Muscle of arm (tissue), 14 donors: Measurements from ENCODE around the gene NR2E3. TPM values are rescaled to one million over a fixed set of nuclear protein-coding genes. Genes with fewer than 3 reads are reported as not detected.

ENCODE experiments used
- DNase-seq: peaks from one replicate; pipeline ENCODE4 v3.0.0-alpha.2; 2013
- long read RNA-seq, 11 donors: transcript quantifications; one replicate each; lab custom pipeline, GENCODE V29; 2026
- polyA plus RNA-seq, 12 donors: library from polyadenylated mRNA; unstranded; fragments of 120-200 nt; gene quantifications; one replicate each; pipeline ENCODE4 v1.2.1, GENCODE V29; 2013; ENCODE audit not compliant: insufficient read length in 12 of 12

Gene NR2E3
- 10 to 100 TPM in 1 of 12 donors, 1 to 10 TPM in 10, not detected in 1; 1.9 to 11.3 (median 5.2) TPM for polyA plus RNA-seq
- long read RNA-seq, donor 1, result 0 reads
- long read RNA-seq, donor 2, result 0 reads
- long read RNA-seq, donor 3, result 0 reads
- long read RNA-seq, donor 4, result 0 reads
- long read RNA-seq, donor 5, result 0 reads
- long read RNA-seq, donor 6, result 0 reads
- long read RNA-seq, donor 7, result 0 reads
- long read RNA-seq, donor 8, partial matches to known transcripts, result 17 of 17 reads
- long read RNA-seq, donor 8, other reads (novel, unspliced or antisense), result 0 of 17 reads
- long read RNA-seq, donor 9, result 0 reads
- long read RNA-seq, donor 10, result 0 reads
- long read RNA-seq, donor 11, result 0 reads

DNA sequence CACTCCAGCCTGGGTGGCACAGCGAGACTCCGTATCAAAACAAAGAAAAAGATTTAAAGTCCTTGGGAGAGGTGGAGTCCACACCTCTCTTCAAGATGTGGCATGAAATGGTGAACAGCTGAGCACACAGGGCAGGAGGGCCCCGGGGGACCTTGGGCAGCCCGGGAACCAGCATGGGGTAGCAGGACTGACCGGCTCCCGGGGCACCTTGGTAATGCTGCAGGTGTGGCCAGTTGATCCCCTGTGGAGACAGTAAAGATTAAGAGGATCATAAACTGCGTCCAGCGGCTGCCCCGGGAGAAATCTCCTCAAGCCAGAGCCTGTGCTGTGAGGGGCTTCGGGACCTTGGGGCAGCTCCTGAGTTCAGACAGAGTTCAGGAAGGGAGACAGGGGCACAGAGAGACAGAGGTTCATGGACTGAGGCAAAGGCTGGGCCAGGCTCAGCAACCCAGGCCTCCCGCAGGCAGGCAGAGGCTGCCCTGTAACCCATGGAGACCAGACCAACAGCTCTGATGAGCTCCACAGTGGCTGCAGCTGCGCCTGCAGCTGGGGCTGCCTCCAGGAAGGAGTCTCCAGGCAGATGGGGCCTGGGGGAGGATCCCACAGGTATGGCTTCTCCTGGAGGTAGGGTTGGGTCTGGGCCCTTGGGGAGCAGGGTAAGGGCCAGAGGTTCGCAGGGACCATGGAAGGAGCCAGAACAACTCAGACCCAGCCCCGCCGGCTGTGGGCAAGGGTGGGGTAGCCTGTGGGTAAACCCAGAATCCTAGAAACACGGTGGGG lies at the start of gene NR2E3:
NR2E3 (plus strand) TSS at position 299 of the 780 bp plus-strand sequence; CDS start at position 489, 190 bp downstream.
- no peak for DNase-seq

DNA sequence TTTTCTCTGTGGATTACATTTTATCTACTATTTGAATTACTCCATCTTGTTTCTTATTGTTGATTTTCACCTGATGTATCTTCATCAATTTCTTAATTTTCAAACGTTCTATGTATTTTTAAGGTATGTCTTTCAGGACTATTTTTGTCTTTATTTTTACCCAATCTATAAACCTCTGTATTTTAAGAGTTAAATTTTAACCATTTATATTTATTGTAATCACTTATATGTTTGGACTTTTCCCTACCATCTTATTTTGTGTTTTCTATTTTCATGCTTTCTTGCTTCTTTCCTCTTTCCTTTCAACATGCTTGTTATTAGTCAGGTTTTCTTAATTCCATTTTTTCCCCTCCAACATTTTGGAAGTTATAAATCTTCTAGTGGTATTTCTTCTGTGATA lies 49.5 kb upstream of the NR2E3 start:
- DNase-seq, result no peak

DNA sequence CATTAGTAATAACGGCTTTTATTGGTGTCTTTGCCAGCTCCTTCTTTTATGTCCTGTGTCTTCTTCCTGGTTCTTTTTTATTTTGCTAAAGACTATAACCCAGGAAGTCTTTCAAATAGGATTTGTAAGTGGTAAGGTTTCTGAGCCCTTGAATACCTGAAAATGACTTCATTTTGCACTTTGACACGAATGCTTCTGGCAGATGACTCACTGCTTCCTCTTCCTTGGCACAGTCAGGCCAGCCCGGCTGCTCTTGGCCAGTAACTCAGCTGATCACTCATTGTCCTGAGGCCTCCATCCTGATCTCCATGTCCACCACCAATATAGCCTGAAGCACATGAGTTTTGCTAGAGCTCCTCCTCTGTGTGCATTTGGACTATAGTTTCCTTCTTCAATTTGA lies 48.7 kb upstream of the NR2E3 start:
- no peak for DNase-seq

DNA sequence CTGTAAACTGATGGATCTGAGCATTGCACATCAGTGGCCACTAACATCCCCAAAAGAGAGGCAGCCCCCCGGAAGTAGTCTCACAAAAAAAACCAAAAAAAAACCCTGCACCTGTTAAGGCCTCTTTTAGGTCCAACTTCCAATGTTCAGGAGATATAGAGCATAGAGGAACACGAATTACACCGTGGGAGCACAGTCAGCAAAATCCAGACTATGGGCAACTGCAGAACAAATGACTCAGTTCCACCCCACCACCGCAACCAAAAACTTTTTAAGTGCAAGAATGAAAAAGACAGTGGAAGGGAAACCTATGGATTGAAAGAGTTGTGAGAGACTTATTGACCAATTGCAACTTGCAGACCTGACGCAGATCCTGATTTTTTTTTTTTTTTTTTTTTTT lies 42.2 kb upstream of the NR2E3 start:
- DNase-seq, result no peak

DNA sequence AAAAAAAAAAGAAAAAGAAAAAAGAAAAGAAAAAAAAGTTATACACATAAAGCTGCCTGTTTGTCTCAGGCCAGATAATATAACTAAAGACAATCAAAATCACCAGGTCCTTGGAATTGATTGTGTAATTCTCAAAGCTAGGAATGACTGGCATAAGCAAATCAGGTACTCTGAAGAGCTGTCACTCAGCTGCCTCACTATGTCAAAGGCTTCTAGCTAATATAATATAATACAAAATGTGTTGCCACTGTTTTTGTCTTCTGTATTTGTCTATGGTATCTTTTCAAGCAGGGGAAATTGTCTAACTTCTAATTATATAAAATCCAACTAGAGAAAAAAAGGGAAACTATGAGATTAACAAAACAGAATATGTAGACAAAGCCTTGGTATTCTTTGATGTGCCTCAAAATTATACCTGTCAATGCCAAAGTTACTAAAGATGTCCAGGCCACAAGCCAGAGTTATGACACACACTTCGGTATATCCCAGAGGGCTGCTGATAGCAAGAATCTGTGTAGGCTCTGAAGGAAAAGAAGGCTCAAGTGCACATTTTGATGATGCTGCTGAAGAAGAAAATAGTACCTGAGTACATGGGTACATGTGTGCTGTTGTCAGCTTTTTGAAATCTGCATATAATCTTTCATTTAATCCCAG lies 37.0 kb upstream of the NR2E3 start:
- DNase-seq, result no peak

DNA sequence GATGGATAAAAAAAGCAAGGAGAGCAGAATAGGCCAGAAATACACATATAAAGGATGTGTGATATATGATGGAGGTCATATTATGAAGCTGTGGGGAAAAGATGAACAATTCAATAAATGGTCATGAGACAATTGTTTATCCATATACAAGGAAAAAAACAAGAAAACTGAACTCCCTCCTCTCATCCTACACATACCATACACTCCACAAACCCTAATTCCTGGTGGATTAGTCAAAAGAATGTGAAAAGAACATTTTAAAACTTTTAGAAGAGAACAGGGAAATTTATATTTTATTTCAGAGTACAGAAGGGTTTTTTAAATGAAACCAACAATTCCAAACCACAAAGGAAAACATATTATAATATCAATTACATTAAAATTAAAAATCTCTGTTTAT lies 34.5 kb upstream of the NR2E3 start:
- no peak for DNase-seq

DNA sequence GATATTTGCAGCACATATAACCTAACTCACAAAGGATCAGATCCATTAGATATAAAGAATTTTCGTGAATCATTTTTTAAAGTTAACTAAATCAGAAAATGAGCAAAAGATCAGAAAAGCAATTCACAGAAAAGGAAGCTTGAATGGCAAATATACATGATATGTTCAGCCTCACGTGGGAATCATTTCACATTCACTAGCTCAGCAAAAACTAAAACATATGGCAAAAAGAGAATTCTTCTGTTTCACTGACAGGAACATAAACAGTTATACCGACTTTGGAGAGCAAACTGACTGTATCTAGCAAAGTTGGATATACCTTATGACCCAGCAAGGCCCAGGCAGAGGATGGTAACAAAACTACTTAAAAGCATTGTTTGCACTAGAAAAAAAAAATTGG lies 34.0 kb upstream of the NR2E3 start:
- no peak for DNase-seq

DNA sequence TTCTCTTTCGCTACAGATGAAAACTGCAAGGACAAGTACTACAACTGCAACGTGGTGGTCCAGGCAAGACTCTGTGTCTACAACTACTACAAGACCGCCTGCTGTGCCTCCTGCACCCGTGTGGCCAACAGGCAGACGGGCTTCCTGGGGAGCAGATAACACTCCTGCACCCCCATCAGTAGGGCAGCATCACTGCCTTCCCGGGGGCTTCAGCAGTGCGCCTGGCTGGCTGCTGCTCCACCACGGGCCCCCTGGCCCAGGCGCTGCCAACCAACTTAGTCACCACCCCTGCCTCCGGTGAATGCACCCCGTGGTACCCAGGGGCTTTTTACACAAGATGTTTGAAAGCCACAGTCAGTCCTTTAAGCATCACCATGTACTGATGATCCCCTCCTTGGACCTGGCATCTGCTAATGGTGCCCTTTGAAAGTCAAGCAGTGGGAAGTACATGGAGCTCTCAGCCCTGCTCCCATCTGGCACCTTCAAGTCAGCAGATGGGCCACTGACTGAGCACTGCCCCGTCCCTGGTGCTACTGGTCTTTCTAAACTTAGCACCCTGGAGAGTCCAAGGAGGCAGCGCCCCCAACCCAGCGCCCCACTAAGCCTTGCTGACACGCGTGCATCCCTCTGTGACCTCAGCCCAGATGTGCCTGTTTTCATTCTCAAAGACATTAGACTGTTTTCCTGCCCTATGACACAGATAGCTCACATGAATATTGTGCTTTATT lies 33.0 kb upstream of the NR2E3 start:
- DNase-seq, result no peak

DNA sequence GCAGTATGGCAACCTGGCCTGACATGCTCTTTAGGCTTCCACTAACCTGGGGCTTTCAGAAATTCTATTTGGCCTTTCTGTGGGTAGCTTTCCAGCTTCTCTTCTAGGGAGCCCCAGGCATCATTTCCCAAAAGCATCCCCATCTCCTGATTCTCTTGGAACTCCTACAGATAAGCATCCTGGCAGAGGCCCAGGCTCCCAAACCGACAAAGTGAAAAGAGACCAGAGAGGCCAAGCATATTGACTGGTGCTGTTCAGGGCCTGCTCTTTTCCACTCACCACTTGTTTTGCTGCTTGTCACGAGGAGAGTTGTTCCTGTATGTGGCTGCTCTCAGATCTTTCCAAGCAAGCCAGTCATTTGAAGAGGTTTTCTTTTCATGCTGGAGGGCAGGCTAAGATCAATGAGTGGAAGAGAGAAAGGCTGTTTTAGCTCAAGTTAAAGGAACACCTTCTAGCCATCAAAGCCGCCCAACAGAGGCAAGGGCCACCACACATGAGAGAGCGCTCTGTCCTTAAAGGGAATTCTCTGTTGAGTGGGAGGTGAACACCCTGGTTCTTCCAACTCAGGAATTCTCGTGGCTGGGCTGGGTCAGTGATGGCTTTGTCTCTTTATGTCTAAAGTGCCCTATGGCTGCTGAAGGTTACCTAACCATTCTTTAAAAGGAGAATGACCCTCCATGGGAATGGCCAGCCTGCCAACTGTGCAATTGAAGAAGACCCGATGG lies 31.1 kb upstream of the NR2E3 start:
- no peak for DNase-seq

DNA sequence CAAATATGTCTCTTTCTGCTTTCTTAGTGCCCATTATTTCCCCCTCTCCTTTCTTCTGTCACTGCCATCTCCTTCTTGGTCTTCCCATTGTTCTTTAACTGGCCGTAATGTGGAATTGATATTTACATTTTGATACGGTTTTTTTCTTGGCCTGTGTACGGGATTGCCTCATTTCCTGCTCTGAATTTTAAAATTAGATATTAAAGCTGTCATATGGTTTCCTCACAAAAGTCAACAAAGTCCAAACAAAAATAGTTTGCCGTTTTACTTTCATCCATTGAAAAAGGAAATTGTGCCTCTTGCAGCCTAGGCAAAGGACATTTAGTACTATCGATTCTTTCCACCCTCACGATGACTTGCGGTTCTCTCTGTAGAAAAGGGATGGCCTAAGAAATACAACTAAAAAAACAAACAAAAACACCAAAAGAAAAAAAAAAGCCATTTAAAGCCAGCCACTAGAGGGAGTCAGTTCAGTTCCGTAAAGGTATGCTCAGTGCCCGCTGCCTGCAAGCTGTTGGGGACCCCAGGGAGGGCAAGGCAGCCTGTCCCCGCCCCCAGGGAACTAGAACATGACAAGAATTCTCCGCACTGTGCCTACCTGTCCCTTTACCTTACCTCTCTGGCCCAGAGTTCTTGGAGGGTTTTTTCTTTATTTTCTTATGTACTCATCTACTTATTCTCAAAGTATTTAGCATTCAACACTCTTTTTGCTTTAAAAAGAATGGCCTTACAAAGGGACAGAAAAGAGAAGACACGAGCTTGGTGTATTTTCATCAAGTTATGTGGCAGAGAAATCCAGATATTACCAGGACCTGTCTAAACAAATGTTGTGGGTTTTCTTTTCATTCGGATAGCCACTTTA lies 30.0 kb upstream of the NR2E3 start:
- DNase-seq, result no peak

DNA sequence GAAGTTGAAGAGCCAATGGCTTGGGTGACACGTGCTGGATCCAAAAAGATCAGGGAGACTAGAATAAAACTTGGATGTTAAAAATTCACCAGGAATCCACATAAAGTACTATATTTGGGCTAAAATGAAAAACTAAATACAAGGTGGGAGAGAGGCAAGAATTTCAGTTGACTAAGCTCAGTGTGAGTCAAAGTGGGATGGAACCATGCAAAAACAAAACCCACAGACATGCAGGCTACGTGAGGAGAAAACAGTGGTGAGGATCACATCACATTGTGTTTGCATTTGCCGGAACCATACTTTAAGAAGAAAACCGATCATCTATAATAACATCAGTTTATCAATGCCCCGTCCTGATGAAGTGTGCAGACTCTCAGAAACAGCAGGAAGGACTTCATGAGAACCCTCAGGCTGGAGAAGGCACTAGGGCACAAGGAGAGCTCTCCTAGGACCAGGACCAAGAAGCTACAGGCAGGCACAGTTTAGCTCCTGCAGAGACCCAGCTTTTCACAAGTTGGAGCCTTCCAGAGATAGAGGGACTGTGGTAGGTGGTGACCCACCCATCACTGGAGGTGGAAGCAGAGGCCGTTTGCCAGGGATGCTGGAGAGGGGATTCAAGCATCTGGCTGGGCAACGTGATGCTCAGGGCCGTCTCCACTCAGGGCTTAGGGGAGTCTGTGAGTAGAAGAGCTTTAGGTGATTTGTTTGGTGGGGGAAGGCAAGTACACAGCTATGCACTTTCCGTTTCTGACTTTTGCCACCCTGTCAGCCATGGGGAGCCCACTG lies 29.0 kb upstream of the NR2E3 start:
- no peak for DNase-seq

DNA sequence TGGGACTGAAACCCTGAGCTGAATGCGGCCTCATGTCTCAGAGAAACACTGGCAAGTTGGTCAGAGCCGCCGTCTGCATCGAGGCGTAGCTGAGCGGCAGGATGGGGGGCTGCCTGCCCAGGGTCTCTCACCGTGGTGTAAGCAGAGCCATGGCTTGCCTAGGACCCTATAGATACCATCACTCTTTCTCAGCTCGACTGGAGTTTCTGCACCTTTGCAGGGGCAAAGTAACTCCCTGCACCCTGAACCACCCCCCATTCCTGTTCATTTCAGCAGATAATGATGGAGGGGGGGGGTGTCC lies 28.4 kb upstream of the NR2E3 start:
- DNase-seq, result no peak

DNA sequence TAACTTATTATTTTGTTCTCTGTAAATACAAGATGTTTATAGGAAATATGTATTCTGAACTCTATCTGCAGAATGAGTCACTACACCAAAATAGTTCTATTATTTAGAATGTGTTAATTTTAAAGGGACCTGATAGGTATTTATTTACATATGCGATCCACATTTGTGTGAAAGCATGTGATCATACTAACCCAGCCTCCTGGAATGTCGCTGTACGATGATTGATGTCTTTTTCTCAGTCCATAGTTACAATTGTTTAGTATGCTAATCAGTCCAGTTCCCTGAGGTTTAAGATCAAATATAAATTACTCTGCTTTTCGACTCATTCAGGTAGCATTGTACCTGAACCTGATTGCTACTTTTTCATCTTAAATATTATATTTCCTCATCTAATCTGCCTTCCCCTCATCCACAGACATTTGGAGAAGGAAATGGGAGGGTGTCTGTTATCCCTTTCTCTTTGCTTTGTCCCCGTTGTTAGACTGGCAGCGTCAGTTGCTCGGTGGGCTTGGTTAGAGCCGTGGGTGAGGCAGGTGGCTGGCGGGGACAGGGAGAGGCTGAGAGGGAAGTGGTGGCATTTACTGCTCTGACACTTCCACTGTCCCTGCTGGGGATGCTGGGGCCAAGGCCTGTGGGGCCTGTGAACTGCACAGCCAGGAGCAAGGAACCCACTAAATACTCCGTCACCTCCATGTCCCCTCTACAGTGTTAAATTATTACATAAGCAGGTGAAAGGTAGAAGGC lies 27.8 kb upstream of the NR2E3 start:
- DNase-seq, result no peak

DNA sequence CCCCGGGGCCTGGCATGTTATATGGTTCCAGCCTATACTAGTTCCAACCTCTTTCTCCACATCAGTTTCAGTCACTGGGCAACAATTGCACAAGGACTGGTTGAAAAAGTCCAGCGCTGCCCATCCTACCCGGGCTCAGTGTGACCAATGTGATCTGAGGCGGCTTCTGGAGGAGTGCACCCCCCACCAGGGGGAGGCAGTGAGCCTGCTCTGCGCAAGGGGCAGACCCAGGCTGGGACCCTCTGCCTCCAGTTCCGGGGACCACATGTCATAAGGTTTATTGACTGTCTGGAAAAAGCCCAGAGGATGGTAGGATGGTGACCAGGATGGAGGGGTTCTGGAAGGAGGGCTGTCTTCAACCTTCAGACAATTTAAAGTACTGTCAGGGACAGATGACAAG lies 25.6 kb upstream of the NR2E3 start:
- DNase-seq, result no peak

DNA sequence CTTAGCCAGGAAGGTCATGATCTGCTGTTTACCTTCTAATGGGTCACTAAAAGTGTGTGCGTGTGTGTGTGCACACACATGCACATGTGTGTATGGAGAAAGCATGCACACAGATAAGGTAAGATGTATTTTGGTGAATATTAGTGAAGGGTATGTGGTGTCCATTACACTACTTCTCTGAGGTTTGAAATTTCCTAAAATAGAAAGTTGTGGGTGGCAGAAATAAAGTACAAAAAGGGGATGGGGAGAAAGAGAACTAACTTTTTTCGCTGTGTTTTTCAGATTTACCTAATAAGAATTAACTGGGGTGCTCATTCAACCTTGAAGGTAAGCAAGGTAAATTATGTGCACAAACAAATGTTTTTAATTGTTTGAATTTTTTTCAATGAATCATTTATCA lies 24.4 kb upstream of the NR2E3 start:
- no peak for DNase-seq

DNA sequence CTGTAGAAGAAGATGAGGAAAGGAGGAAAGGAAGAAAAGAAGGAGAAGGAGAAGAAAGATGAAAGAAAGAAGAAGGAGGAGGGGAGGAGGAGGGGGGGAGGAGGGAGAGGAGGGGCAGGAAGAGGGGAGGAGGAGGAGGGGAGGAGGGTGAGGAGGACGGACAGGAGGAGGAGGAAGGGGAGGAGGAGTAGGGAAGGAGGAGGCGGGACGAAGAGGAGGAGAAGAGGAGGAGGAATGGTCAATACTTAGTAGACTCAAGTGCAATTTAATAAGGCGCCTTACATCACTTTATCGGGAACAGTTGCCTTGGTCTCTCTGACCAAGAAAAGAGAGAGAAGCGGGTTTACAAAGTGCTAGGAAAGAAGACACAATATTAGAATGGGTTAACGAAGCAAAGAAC lies 23.7 kb upstream of the NR2E3 start:
- no peak for DNase-seq

DNA sequence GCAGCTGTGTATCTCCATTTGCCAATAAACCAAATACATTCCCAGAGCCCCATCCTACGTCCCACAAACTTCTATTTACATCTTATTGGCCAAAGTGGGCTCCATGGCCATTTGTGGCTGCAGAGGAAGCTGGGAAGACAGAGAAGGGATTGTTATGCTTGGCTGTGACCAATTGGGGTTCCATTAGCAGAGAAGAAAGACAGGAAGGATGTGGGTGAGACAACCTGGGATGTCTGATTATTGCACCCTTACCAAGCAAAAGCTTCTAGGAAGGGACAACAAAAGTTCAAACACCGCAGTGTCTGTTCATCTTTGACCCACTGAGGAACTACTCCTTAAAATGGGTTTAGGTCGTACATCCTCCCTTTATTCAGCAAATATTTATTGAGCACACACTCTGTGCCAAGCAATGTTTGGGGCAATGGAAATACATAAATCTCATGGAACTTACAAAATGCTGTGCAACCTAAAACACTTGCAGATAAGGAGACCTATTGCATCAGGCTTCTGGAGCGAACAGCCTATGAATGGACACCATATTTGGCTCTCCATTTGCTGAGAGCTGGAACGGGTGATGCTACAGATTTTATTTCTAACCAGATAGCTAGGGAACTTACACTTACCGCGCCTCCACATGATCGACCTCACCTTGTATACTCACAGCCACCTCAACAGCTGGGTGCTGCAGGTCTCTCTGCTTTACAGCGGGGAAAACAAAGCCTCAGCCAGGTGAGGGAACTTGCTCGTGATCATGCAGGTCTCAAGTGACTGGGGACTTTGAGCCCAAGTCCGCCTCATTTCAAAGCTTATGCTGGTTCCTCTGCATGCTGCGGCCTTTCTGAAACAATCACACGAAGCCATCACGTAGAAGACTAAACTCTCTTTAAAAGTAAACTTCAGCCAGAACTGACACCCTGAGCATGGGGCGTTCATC lies 21.4 kb upstream of the NR2E3 start:
- no peak for DNase-seq

DNA sequence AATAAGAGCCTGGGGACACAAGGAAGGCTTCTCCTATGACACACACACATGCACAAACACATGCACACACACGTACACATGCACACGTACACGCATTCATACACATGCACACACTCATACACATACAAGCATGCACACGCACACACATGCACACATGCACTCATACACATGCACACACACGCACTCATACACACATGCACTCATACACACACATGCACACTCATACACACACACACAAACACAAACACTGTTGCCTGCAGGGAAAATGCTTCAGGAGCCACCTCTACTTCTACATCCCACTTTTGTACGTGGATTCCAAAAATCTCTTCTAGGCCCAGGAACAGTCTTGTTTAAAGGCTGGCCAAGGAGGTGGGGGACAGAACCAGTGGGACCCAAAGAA lies 20.7 kb upstream of the NR2E3 start:
- no peak for DNase-seq
